ENCODE measurements around the gene LRRIQ1. TPM values are rescaled to one million over a fixed set of nuclear protein-coding genes. Genes with fewer than 3 reads are reported as not detected.

The LRRIQ1 gene
- total RNA-seq, 1 experiment from 2014 or later = 0.70 TPM

DNA sequence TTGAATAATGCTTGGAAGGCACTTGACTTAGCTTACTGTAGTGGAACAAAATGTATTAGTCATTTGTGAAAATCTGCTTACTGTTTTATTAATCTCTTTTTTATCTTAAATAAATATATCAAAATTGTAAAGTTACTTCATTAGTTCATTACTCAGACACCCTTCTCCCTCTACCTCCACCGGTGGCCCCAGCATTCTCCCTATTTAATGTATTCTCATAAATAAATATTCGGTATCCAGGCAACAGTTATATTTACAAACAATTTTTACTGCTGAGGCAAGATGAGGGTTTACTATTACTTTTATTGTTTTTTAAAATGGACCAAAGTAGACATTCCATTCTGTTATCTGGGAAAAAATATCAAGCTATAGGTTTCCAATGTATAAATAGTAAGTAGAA lies 224.3 kb downstream of the LRRIQ1 start:
- ChIA-PET CTCF (interaction anchor here (0.5 to 1.8 kb wide), 4 partner anchors 11 to 60 kb away, joined by 3 to 5 read pairs (median 4); no protein-coding TSS in a partner anchor), POLR2A (no interaction called here)
- Mint-ChIP-seq H3K36me3 (ENCODE audit: insufficient read depth, unreplicated experiment) (no peaks in the 10 kb centered on the region), H3K27ac (ENCODE audit: low read depth, unreplicated experiment) (no peak overlapping the region), H3K9me3 (ENCODE audit: unreplicated experiment) (no peaks in the 10 kb centered on the region), H3K27me3 (ENCODE audit: insufficient read depth, unreplicated experiment) (no peaks in the 10 kb centered on the region), H3K4me1 (ENCODE audit: insufficient read depth, unreplicated experiment) (no peaks in the 10 kb centered on the region), H3K4me3 (ENCODE audit: unreplicated experiment) (no peak overlapping the region)
- intact Hi-C loops (cut with micrococcal nuclease) = no loop called here
- DNase-seq (ENCODE audit: unreplicated experiment) = no peak
- no TSS peak for BruUV-seq (replicated peaks)
- no peak for TF ChIP-seq CTCF (IDR thresholded peaks at IDR 0.05; ENCODE audit: unreplicated experiment)

- no peak for DNase-seq (ENCODE audit: unreplicated experiment)
- Mint-ChIP-seq H3K9me3 (ENCODE audit: unreplicated experiment) (no peaks in the 10 kb centered on the region), H3K4me1 (ENCODE audit: insufficient read depth, unreplicated experiment) (no peaks in the 10 kb centered on the region), H3K27me3 (ENCODE audit: insufficient read depth, unreplicated experiment) (no peaks in the 10 kb centered on the region), H3K27ac (ENCODE audit: low read depth, unreplicated experiment) (no peak overlapping the region), H3K4me3 (ENCODE audit: unreplicated experiment) (no peak overlapping the region), H3K36me3 (ENCODE audit: insufficient read depth, unreplicated experiment) (no peaks in the 10 kb centered on the region)
- ChIA-PET CTCF (interaction anchor here (0.6 to 1.8 kb wide), 5 partner anchors 9 to 104 kb away, joined by 4 to 9 read pairs (median 5); no protein-coding TSS in a partner anchor), POLR2A (no interaction called here)
- TF ChIP-seq CTCF (IDR thresholded peaks at IDR 0.05; ENCODE audit: unreplicated experiment) = no peak
- no TSS peak for BruUV-seq (replicated peaks)
- intact Hi-C loops (cut with micrococcal nuclease) = no loop called here
Observed at GRCh38 chr12:85260896-85261295, 224.7 kb downstream of the LRRIQ1 start.

DNA sequence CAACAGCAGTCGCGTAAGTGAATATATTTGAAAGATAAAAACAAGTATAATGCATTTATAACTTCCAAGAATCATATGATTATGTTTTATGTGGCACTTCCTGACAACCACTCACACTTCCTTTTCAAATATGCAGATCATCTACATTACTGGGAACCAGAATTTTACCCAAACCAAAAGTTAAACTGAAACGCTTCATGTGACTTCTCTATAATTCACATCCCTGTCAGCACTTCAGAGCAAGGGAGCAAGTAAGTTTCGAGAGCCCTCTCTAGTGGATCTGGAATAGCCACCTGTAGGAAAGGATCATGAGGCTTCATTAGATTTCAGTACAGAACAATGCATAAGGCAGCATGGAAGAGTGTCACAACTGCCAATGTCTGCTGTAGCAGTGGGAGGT lies 230.2 kb downstream of the LRRIQ1 start:
- Mint-ChIP-seq H3K27me3 (ENCODE audit: insufficient read depth, unreplicated experiment) (no peaks in the 10 kb centered on the region), H3K4me3 (ENCODE audit: unreplicated experiment) (no peak overlapping the region), H3K27ac (ENCODE audit: low read depth, unreplicated experiment) (no peak overlapping the region), H3K9me3 (ENCODE audit: unreplicated experiment) (no peaks in the 10 kb centered on the region), H3K36me3 (ENCODE audit: insufficient read depth, unreplicated experiment) (no peaks in the 10 kb centered on the region), H3K4me1 (ENCODE audit: insufficient read depth, unreplicated experiment) (no peaks in the 10 kb centered on the region)
- no peak for DNase-seq (ENCODE audit: unreplicated experiment)
- ChIA-PET POLR2A (no interaction called here), CTCF (interaction anchor here (1.4 kb wide), 1 partner anchor 10 kb away, joined by 3 read pairs; no protein-coding TSS in a partner anchor)
- no peak for TF ChIP-seq CTCF (IDR thresholded peaks at IDR 0.05; ENCODE audit: unreplicated experiment)
- intact Hi-C loops (cut with micrococcal nuclease) = no loop called here
- no TSS peak for BruUV-seq (replicated peaks)

- no peaks in the 10 kb centered on the region for H3K36me3 Mint-ChIP-seq (ENCODE audit: insufficient read depth, unreplicated experiment)
- H3K27ac Mint-ChIP-seq (ENCODE audit: low read depth, unreplicated experiment) = no peak overlapping the region
- TF ChIP-seq CTCF (IDR thresholded peaks at IDR 0.05; ENCODE audit: unreplicated experiment) = no peak
- H3K4me1 Mint-ChIP-seq (ENCODE audit: insufficient read depth, unreplicated experiment) = no peaks in the 10 kb centered on the region
- H3K27me3 Mint-ChIP-seq (ENCODE audit: insufficient read depth, unreplicated experiment) = no peaks in the 10 kb centered on the region
- no peak overlapping the region for H3K4me3 Mint-ChIP-seq (ENCODE audit: unreplicated experiment)
- intact Hi-C loops (cut with micrococcal nuclease) = no loop called here
- no peak for DNase-seq (ENCODE audit: unreplicated experiment)
- ChIA-PET CTCF (no interaction called here), POLR2A (no interaction called here)
- H3K9me3 Mint-ChIP-seq (ENCODE audit: unreplicated experiment) = peaks cover 5% of the 10 kb centered on the region
- no TSS peak for BruUV-seq (replicated peaks)
Observed at GRCh38 chr12:85273381-85274314, 237.5 kb downstream of the LRRIQ1 start.

All from MCF 10A (cell line).